NB4 (cell line): ENCODE measurements around the gene FANCC.

Source experiments
- CTCF ChIP-seq: IDR thresholded peaks from one replicate; pipeline ENCODE4 v1.5.1; 2012; ENCODE audit warnings: low read depth, low read length
- POLR2A ChIP-seq: IDR thresholded peaks from 2 replicates; pipeline ENCODE4 v1.6.1; 2011; ENCODE audit warnings: mild to moderate bottlenecking; ENCODE audit not compliant: insufficient read length; ENCODE audit errors: extremely low read depth
- TF ChIP-seq, protein P1 (sequence below): IDR thresholded peaks from 2 replicates; pipeline ENCODE4 v1.6.1; 2011; ENCODE audit warnings: low read depth, low read length

GRCh38 chr9:95239071-95239470 is 78.4 kb downstream of the FANCC start:
- TF ChIP-seq POLR2A (no peak), CTCF (no peak)
- TF ChIP-seq, protein P1, sequence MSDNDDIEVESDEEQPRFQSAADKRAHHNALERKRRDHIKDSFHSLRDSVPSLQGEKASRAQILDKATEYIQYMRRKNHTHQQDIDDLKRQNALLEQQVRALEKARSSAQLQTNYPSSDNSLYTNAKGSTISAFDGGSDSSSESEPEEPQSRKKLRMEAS, result no peak
